Lower leg skin (tissue), 3 donors: ENCODE measurements around the gene ITGB5.

ENCODE experiments used
- POLR2A ChIP-seq, 2 donors: fragments of 450-650 bp; IDR thresholded peaks; one replicate each; pipeline ENCODE4 v1.6.1; 2016 to 2017; ENCODE audit warnings: antibody characterized with exemption in 2 of 2, mild to moderate bottlenecking in 1 of 2, moderate library complexity in 1 of 2
- TF ChIP-seq, protein P1 (sequence below), 3 donors: fragments of 450-650 bp; IDR thresholded peaks; one replicate each; pipeline ENCODE4 v1.5.1; 2016; ENCODE audit warnings: antibody characterized with exemption in 3 of 3, mild to moderate bottlenecking in 3 of 3, moderate library complexity in 2 of 3

DNA sequence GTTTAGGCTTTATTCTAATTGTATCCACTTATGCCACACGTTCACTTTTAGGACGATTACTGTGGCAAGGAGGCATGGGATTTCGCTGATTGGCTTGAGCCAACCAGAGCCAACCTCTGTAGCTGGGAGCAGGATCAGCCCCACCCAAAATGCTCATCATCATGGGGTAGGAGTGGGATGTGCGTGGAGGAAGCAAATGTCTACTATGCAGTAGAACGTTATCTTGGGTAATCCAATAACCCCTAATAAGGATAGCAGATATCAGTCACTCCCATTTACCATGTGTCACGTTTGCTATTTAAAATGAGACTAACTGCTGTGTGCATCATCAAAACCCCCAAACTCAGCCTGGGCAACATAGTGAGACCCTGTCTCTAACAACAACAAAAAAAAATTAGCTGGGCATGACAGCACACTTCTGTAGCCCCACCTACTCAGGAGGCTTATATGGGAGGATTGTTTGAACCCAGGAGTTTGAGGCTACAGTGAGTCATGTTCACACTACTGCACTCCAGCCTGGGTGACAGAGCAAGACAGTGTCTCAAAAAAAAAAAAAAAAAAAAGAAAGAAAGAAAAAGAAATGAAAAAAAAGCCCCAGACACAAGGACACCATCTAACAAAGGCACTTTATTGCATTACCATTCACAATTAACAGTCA is 17.8 kb upstream of the ITGB5 start:
- TF ChIP-seq, protein P1, sequence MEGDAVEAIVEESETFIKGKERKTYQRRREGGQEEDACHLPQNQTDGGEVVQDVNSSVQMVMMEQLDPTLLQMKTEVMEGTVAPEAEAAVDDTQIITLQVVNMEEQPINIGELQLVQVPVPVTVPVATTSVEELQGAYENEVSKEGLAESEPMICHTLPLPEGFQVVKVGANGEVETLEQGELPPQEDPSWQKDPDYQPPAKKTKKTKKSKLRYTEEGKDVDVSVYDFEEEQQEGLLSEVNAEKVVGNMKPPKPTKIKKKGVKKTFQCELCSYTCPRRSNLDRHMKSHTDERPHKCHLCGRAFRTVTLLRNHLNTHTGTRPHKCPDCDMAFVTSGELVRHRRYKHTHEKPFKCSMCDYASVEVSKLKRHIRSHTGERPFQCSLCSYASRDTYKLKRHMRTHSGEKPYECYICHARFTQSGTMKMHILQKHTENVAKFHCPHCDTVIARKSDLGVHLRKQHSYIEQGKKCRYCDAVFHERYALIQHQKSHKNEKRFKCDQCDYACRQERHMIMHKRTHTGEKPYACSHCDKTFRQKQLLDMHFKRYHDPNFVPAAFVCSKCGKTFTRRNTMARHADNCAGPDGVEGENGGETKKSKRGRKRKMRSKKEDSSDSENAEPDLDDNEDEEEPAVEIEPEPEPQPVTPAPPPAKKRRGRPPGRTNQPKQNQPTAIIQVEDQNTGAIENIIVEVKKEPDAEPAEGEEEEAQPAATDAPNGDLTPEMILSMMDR (IDR thresholded peaks at IDR 0.05): no peak
- no peak for TF ChIP-seq POLR2A (IDR thresholded peaks at IDR 0.05)
